SU-DHL-6 (cell line): ENCODE results near the gene SOD3.

ENCODE experiments used
- H2AFZ ChIP-seq: fragments of 200-600 bp; sonication (generic); 2 replicates; pipeline ENCODE4 v1.6.1; 2014; ENCODE audit warnings: low read depth, mild to moderate bottlenecking, moderate library complexity, mixed read lengths, antibody characterized with exemption, low read length; ENCODE audit not compliant: severe bottlenecking
- H3F3A ChIP-seq: fragments of 200-600 bp; shearing (Covaris generic); 2 replicates; pipeline ENCODE4 v1.6.0; 2016; ENCODE audit warnings: antibody characterized with exemption, mild to moderate bottlenecking; ENCODE audit not compliant: insufficient read depth
- H3K27ac ChIP-seq: fragments of 200-600 bp; sonication (generic); 2 replicates; pipeline ENCODE4 v1.5.1; 2016; ENCODE audit warnings: low read depth, mild to moderate bottlenecking, low read length, moderate library complexity, mixed read lengths
- H3K27me3 ChIP-seq: fragments of 200-600 bp; sonication (generic), shearing (Covaris generic); 2 replicates; pipeline ENCODE4 v1.6.0; 2014; ENCODE audit warnings: mild to moderate bottlenecking, low read length
- H3K36me3 ChIP-seq: fragments of 200-600 bp; sonication (generic); 2 replicates; pipeline ENCODE4 v1.6.1; 2014; ENCODE audit warnings: mild to moderate bottlenecking, low read length, mixed read lengths
- H3K4me2 ChIP-seq: fragments of 300-600, 200-600 bp; shearing (Covaris generic), sonication (generic); 2 replicates; pipeline ENCODE4 v1.6.0; 2014; ENCODE audit warnings: low read length, low read depth, mild to moderate bottlenecking; ENCODE audit not compliant: poor library complexity, severe bottlenecking
- H3K4me3 ChIP-seq: fragments of 200-600 bp; sonication (generic); 2 replicates; pipeline ENCODE4 v1.5.1; 2014; ENCODE audit warnings: antibody characterized with exemption, low read length, mild to moderate bottlenecking, mixed read lengths; ENCODE audit not compliant: insufficient read depth, poor library complexity, severe bottlenecking
- H3K79me2 ChIP-seq: fragments of 200-600 bp; sonication (generic); 2 replicates; pipeline ENCODE4 v1.6.1; 2014; ENCODE audit warnings: mild to moderate bottlenecking, low read length, moderate library complexity; ENCODE audit not compliant: insufficient read depth
- H3K9ac ChIP-seq: fragments of 200-600 bp; sonication (generic); 2 replicates; pipeline ENCODE4 v1.7.0; 2014; ENCODE audit warnings: mild to moderate bottlenecking, low read length
- H3K9me2 ChIP-seq: fragments of 200-600 bp; sonication (generic); replicated peaks from 2 replicates; pipeline ENCODE4 v1.6.1; 2014; ENCODE audit warnings: low read length; ENCODE audit not compliant: insufficient read depth
- H3K9me3 ChIP-seq: fragments of 200-600 bp; sonication (generic); 2 replicates; pipeline ENCODE4 v1.6.1; 2014; ENCODE audit warnings: low read length, mixed read lengths; ENCODE audit not compliant: insufficient read depth
- H4K20me1 ChIP-seq: fragments of 200-600 bp; sonication (generic); 2 replicates; pipeline ENCODE4 v1.6.1; 2014; ENCODE audit warnings: low read depth, mild to moderate bottlenecking, antibody characterized with exemption, low read length, moderate library complexity, mixed read lengths
- CTCF ChIP-seq: fragments of 200-600 bp; sonication (generic); IDR thresholded peaks from one replicate; pipeline ENCODE4 v1.5.1; 2017; ENCODE audit warnings: antibody characterized with exemption, mild to moderate bottlenecking, low read length, moderate library complexity; ENCODE audit not compliant: insufficient read depth, poor library complexity, severe bottlenecking
- EZH2phosphoT487 ChIP-seq: fragments of 200-600 bp; sonication (generic), shearing (Covaris generic); conservative IDR thresholded peaks from 2 replicates; pipeline ENCODE4 v1.6.1; 2018; ENCODE audit warnings: mild to moderate bottlenecking, antibody characterized with exemption, low read length, moderate library complexity, mixed read lengths

The SOD3 gene

GRCh38 chr4:24794916-24795665 is at the start of gene SOD3:
Gene SOD3 (plus strand): TSS chr4:24795573. CDS start chr4:24799522, 3,949 bp downstream.
- H3K9me2 ChIP-seq = no peaks in the 10 kb centered on the region
- no peak within 1 kb of the TSS for H3K4me2 ChIP-seq
- no peaks in the 10 kb centered on the region for H4K20me1 ChIP-seq
- H3K36me3 ChIP-seq = no peaks in the 10 kb centered on the region
- no peak for TF ChIP-seq CTCF
- no peak for TF ChIP-seq EZH2phosphoT487
- no peaks in the 10 kb centered on the region for H3F3A ChIP-seq
- no peak within 1 kb of the TSS for H2AFZ ChIP-seq
- H3K27ac ChIP-seq = no peak within 1 kb of the TSS
- H3K9me3 ChIP-seq = no peaks in the 10 kb centered on the region
- no peaks in the 10 kb centered on the region for H3K27me3 ChIP-seq
- H3K4me3 ChIP-seq = no peak within 1 kb of the TSS
- H3K9ac ChIP-seq = no peak within 1 kb of the TSS
- H3K79me2 ChIP-seq = no peaks in the 10 kb centered on the region

- no peaks in the 10 kb centered on the region for H4K20me1 ChIP-seq
- no peak overlapping the region for H3K4me3 ChIP-seq
- H3K4me2 ChIP-seq = no peak overlapping the region
- no peaks in the 10 kb centered on the region for H3K9me2 ChIP-seq
- no peak overlapping the region for H3K27ac ChIP-seq
- H3K27me3 ChIP-seq = no peaks in the 10 kb centered on the region
- H3F3A ChIP-seq = no peaks in the 10 kb centered on the region
- no peak overlapping the region for H3K9ac ChIP-seq
- no peaks in the 10 kb centered on the region for H3K9me3 ChIP-seq
- H3K79me2 ChIP-seq = no peaks in the 10 kb centered on the region
- H2AFZ ChIP-seq = no peak overlapping the region
- no peaks in the 10 kb centered on the region for H3K36me3 ChIP-seq
- no peak for TF ChIP-seq EZH2phosphoT487
- no peak for TF ChIP-seq CTCF
These were observed 48.0 kb upstream of the SOD3 start for GRCh38 chr4:24747234-24747975.

GRCh38 chr4:24748023-24748422 is 47.4 kb upstream of the SOD3 start:
- Histone ChIP-seq H3F3A (no peaks in the 10 kb centered on the region), H3K79me2 (no peaks in the 10 kb centered on the region), H3K9me3 (no peaks in the 10 kb centered on the region), H3K36me3 (no peaks in the 10 kb centered on the region), H3K27me3 (no peaks in the 10 kb centered on the region), H2AFZ (no peak overlapping the region), H3K27ac (no peak overlapping the region), H3K4me2 (no peak overlapping the region), H4K20me1 (no peaks in the 10 kb centered on the region), H3K9me2 (no peaks in the 10 kb centered on the region), H3K4me3 (no peak overlapping the region), H3K9ac (no peak overlapping the region)
- TF ChIP-seq EZH2phosphoT487 (no peak), CTCF (no peak)
